GM19099 (cell line): ENCODE results near the gene UTF1.

Experiments
- POLR2A ChIP-seq: IDR thresholded peaks from 3 replicates; pipeline ENCODE4 v1.6.1; 2011; ENCODE audit warnings: low read depth; ENCODE audit not compliant: insufficient read length; ENCODE audit errors: extremely low read depth

The UTF1 gene

DNA sequence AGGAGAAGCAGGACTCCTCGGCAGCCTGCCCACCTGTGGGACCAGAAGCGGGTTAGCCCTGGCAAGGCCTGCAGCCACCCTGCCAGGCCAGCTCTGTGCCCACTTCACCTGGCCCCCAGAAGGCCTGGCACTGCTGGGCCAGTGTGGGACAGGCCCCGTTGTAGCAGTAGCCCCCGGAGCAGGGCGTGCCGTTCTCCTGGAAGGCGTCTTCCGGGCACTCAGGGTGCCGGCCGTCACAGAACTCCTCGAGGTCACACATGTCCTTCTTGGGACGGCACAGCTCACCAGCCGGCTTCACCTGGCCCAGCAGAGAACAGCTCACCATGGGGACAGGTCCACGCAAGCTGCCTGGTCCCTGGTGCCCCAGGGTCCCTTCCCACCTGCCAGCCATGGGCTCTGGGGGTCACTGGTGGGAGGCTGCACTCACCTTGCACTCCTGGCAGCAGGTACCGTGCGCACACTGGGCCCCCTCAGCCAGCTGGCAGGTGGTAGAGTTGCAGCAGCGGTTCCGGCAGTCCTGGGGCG is 40.8 kb downstream of the UTF1 start:
- TF ChIP-seq POLR2A = no peak

DNA sequence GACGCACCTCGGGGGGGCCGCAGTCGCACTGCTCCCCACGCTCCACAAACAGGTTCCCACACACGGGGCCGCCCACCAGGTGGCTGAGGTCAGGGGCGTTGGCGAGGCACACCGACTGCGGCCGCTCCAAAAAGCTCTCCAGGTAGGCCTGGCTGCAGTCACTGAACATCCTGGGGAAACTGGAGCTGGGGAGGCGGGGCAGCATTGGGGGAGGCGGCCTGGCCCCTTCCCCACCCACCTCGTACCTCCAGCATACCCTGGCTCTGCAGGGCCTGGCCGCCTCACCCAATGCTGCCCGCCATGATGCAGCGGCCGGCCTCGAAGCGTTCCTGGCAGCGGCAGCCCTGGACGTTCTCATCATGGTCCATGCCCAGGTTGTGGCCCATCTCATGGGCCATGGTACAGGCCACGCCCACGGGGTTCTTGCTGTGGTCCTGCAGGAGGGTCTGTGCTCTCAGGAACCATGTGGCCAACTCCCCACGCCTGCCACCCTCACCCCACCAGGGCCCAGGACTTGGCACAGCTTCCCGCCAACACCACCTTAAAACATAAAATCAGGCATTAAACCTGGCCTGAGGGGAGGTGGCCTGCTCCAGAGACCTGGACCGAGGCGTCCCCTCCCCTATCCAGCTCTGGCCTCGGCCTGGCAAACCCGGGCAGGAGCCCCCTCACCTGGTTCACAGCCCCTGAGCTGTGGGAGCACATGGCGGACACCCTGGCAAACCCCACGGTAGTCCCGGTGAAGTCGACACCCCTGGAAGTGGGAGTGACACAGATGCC is 41.7 kb downstream of the UTF1 start:
- TF ChIP-seq POLR2A = no peak

DNA sequence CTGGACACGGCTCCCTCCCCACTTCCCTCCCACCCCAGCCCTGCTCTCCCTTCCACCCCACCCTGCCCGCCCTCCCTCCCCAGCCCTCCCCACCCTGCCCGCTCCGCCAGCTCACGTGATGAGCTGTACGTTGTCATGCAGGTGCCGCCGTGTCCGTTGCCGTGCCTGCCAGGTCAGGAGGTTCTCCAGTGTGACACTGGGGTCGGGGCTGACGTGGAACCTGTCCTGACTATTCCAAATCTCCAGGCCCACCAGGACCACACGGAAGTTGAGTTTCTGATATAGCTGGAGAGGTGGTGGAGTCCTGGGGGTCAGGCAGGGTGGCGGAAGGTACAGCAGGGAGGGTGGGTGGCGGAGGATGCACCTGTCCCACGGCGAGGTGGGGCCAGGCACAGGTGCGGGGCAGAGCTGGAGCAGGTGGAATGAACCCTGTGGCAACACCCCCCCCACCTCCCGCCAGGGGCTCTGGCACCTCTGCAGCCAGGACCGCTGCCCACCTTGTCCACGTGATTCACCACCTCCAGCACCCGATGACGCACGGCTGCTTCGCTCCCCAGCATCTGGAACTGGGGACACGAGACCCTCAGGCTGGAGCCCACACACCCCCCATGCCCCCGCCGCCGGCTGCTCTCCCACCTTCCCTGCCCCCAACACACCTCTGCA is 42.4 kb downstream of the UTF1 start:
- TF ChIP-seq POLR2A = no peak

DNA sequence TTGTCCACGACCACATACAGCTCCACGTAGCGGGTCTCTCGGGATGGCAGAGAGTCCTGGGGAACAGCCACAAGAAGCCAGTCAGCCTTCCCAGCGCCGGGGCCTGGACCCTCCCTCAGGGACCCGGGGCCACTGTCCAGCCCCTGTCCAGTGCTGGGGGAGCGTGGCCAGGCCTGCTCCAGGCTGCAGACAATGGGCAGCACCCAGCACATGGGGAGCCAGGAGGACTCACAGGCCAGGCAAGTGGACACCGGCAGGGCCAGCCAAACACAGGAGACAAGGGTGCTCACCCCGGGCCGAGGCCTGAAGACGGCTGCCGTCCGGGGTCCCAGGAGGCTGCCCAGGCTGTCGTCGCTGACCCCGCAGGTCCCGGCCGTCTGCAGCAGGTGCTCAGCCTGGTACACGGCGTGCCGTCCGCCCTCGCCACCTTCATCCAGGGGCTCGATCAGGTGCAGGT is 43.0 kb downstream of the UTF1 start:
- TF ChIP-seq POLR2A = no peak

GRCh38 chr10:133273534-133274143 is 43.6 kb downstream of the UTF1 start:
- no peak for TF ChIP-seq POLR2A

- TF ChIP-seq POLR2A = peak; percentile 64
These were observed 45.0 kb downstream of the UTF1 start for GRCh38 chr10:133274751-133275683.

GRCh38 chr10:133275684-133276092 is 45.7 kb downstream of the UTF1 start:
- TF ChIP-seq POLR2A = no peak

DNA sequence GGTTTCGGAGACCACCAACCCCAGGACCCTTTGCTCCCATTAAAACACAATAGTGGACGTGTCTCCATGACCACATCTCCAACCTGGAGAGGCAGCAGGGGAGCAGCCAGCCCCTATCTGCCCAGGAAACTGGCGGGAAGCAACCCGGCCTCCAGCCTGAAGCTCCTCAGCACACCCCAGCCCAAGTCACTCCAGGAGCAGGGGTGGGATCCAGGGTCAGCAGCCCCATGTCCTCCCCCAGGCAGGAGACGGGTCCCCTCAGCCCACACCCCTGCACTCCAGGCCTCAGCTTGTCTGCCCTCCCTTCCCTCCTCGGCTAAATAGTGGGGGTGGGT is 46.0 kb downstream of the UTF1 start:
- TF ChIP-seq POLR2A = no peak

GRCh38 chr10:133276435-133277201 is 46.6 kb downstream of the UTF1 start, which contains the start of gene ADAM8:
TSS of gene ADAM8 (minus strand) at chr10:133276868. CDS start at chr10:133276817, 51 bp downstream.
- TF ChIP-seq POLR2A = peak; percentile 85

DNA sequence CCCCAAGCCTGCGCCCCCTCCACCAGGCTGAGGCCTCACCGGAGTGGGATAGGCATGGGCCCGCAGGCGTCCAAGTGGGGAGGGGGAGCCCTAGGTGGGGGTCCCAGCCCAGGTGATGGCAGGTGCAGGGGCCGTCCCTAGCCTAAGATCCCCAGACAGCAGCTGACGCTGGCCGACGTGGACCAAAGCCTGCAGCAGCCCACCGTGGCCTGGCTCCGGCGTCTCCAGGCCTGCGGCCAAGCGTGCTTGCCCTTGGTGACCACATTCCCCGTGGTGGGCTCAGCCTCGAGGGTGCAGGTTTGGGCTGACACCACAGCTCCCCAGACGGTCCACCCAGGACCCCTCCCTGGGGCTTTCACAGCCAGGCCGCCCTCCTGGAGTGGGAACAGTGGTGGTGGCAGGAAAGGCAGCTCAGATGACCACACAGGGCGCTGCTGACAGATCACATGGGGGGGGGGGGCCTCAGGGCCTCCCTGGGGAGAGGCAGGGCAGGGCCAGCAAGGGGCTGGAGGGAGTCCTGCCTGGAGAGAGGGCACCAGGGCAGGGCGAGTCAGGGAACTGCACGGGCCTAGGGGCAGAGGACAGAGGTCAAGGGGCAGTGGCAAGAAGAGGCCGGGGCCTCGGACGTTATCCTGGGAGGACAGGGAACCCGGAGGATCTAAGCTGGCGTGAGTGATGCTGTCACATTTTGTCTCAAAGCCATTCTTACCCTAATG is 47.4 kb downstream of the UTF1 start:
- no peak for TF ChIP-seq POLR2A

- no peak for TF ChIP-seq POLR2A
These were observed 48.1 kb downstream of the UTF1 start for GRCh38 chr10:133277993-133278576.

- peak; percentile 11 for TF ChIP-seq POLR2A
These were observed 48.7 kb downstream of the UTF1 start for GRCh38 chr10:133278577-133279265.
